Mucosa of rectum (tissue), 2 donors: Measurements from ENCODE around the gene HCAR1.

Source experiments
- H3K27ac ChIP-seq, 2 donors: one replicate each; pipeline ENCODE4 v1.7.0; 2013; ENCODE audit warnings: inconsistent platforms in 2 of 2, low read depth in 2 of 2, low read length in 2 of 2
- H3K27me3 ChIP-seq, 2 donors: one replicate each; pipeline ENCODE4 v1.7.0; 2013; ENCODE audit warnings: low read length in 2 of 2; ENCODE audit not compliant: control insufficient read depth in 2 of 2, insufficient read depth in 2 of 2
- H3K36me3 ChIP-seq, 2 donors: one replicate each; pipeline ENCODE4 v1.7.0; 2013; ENCODE audit warnings: low read length in 2 of 2; ENCODE audit not compliant: control insufficient read depth in 2 of 2, insufficient read depth in 2 of 2
- H3K4me1 ChIP-seq, 2 donors: one replicate each; pipeline ENCODE4 v1.7.0; 2013; ENCODE audit warnings: low read length in 2 of 2, mild to moderate bottlenecking in 1 of 2; ENCODE audit not compliant: control insufficient read depth in 2 of 2, insufficient read depth in 2 of 2
- H3K4me3 ChIP-seq, 2 donors: one replicate each; pipeline ENCODE4 v1.7.0; 2013; ENCODE audit warnings: low read length in 2 of 2
- H3K9ac ChIP-seq, 2 donors: one replicate each; pipeline ENCODE4 v1.7.0; 2013; ENCODE audit warnings: low read length in 2 of 2, low read depth in 1 of 2, mild to moderate bottlenecking in 1 of 2
- H3K9me3 ChIP-seq, 2 donors: one replicate each; pipeline ENCODE4 v1.7.0; 2013; ENCODE audit warnings: low read length in 2 of 2; ENCODE audit not compliant: control insufficient read depth in 2 of 2
- donor health status: healthy.
- donor health status: Normal muscosa, but diverticular disease.

HCAR1 gene

GRCh38 chr12:122743895-122744525 lies 13.4 kb upstream of the HCAR1 start:
- Histone ChIP-seq H3K9me3 (no peaks in the 10 kb centered on the region), H3K4me3 (no peak overlapping the region), H3K27ac (no peak overlapping the region), H3K4me1 (no peaks in the 10 kb centered on the region), H3K9ac (no peak overlapping the region), H3K27me3 (no peaks in the 10 kb centered on the region), H3K36me3 (no peaks in the 10 kb centered on the region)

DNA sequence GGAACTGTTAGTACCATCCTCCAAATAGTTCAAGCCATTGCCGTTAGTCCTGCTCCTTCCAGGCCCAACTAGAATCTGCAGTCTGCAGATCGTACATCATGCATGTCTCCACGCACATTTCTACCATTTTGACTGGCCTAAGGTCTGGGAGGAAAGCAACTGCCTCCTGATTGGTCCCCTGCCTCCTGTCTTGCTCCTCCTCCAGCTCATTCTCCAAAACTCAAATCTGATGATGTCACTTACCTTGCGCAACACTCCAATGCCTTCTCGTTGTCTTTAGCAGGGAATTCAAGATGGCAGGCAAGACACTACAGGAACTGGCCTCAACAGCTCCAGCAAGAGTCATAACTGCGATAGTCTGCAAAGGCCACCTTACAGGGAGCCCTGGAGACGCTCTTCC lies 9.7 kb upstream of the HCAR1 start:
- Histone ChIP-seq H3K36me3 (no peaks in the 10 kb centered on the region), H3K27ac (no peak overlapping the region), H3K27me3 (no peaks in the 10 kb centered on the region), H3K4me3 (no peak overlapping the region), H3K9me3 (no peaks in the 10 kb centered on the region), H3K9ac (no peak overlapping the region), H3K4me1 (no peaks in the 10 kb centered on the region)

DNA sequence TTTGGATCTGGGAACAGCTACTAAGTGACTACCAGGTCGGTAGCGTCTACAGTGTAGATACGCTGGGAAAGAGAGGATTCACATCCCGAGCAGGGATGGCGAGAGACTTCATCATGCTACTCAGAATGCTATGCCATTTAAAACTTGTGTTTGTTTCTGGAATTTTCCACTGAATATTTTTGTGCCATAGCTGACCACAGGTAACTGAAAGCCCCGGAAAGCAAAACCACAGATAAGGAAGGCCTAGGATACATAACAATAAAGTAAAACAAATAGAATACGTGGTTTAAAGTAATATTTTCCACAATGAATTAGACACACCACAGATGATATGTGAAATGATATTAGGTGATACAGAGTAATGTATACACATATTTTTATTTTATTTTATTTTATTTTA lies 7.9 kb upstream of the HCAR1 start:
- Histone ChIP-seq H3K9ac (no peak overlapping the region), H3K9me3 (no peaks in the 10 kb centered on the region), H3K4me3 (no peak overlapping the region), H3K27ac (no peak overlapping the region), H3K27me3 (no peaks in the 10 kb centered on the region), H3K36me3 (no peaks in the 10 kb centered on the region), H3K4me1 (no peaks in the 10 kb centered on the region)

DNA sequence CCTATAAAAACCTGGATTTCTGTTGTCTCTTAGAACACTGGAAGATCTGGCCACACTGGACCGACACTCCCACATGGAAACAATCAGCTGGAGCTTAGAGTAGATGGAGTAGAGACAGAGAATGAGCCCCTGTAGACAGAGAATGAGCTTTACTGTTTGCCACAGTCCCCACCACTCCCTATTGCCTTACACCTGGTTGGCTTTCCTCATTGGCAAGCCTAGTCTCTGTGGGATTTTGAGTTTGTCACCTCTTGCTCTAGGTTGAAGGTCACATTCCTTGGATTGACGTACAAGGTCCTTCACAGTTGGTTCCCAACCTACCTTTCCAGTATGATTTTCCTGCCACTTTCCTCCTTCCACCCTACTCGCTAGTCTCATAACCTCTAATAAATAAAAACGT lies 2.0 kb upstream of the HCAR1 start:
- Histone ChIP-seq H3K4me3 (no peak overlapping the region), H3K9me3 (no peaks in the 10 kb centered on the region), H3K9ac (no peak overlapping the region), H3K4me1 (peaks cover 0 to 3% of the 10 kb centered on the region in 2 donors), H3K36me3 (no peaks in the 10 kb centered on the region), H3K27ac (no peak overlapping the region), H3K27me3 (no peaks in the 10 kb centered on the region)

DNA sequence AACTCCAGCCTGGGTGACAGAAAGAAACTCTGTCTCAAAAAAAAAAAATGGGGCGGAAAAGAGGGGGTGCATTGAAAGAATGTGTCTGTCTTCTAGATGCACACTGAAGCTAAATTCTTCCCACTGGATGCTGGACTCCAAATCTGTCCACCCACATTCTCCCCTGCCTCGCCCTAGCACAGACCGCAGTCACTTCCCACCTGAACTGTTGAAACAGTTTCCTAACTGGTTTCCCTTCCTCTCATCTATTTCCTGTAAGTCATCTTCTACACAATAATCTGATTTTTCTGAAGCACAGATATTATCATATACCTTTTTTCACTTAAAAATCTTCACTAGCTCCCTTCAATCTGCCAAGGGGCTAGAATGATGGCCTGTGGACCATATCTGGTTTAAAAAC lies 1.5 kb upstream of the HCAR1 start:
- Histone ChIP-seq H3K27me3 (no peaks in the 10 kb centered on the region), H3K9me3 (no peaks in the 10 kb centered on the region), H3K9ac (no peak overlapping the region), H3K4me3 (no peak overlapping the region), H3K36me3 (no peaks in the 10 kb centered on the region), H3K4me1 (peaks cover 0 to 3% of the 10 kb centered on the region in 2 donors), H3K27ac (no peak overlapping the region)

GRCh38 chr12:122729583-122730214 lies 945 bp downstream of the HCAR1 start:
- Histone ChIP-seq H3K9ac (no peak overlapping the region), H3K9me3 (no peaks in the 10 kb centered on the region), H3K4me3 (no peak overlapping the region), H3K36me3 (no peaks in the 10 kb centered on the region), H3K27ac (no peak overlapping the region), H3K27me3 (no peaks in the 10 kb centered on the region), H3K4me1 (peaks cover 0 to 3% of the 10 kb centered on the region in 2 donors)

- Histone ChIP-seq H3K9me3 (no peaks in the 10 kb centered on the region), H3K36me3 (no peaks in the 10 kb centered on the region), H3K27ac (no peak overlapping the region), H3K4me3 (no peak overlapping the region), H3K27me3 (no peaks in the 10 kb centered on the region), H3K9ac (no peak overlapping the region), H3K4me1 (peaks cover 0 to 3% of the 10 kb centered on the region in 2 donors)
Measured at GRCh38 chr12:122726080-122726558, 4.5 kb downstream of the HCAR1 start.

GRCh38 chr12:122725452-122726079 lies 5.1 kb downstream of the HCAR1 start:
- Histone ChIP-seq H3K9me3 (no peaks in the 10 kb centered on the region), H3K27me3 (no peaks in the 10 kb centered on the region), H3K36me3 (no peaks in the 10 kb centered on the region), H3K27ac (no peak overlapping the region), H3K4me3 (no peak overlapping the region), H3K4me1 (peaks cover 0 to 3% of the 10 kb centered on the region in 2 donors), H3K9ac (no peak overlapping the region)

DNA sequence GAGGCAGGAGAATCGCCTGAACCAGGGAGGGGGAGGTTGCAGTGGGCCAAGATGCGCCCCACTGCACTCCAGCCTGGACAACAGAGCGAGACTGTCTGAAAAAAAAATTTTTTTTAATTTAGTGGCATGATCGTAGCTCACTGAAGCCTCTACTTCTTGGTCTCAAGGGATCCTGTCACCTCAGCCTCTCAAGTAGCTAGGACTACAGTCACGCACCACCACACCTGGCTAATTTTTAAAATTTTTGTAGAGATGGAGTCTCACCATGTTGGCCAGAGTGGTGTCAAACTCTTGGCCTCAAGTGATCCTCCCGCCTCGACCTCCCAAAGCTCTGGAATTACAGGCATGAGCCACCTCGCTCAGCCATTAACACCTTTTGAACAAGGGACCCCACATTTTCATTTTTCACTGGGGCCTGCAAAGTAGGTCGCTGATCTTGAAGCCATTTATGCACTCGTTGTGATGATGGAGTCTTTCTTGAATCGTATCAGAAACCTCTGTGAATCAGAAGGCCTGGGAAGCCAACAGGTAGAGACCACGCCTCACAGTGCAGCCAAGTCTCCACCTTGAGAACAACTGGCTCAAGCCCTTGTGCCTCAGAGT lies 5.9 kb downstream of the HCAR1 start:
- no peak overlapping the region for H3K9ac ChIP-seq
- H3K36me3 ChIP-seq = no peaks in the 10 kb centered on the region
- H3K4me1 ChIP-seq = no peaks in the 10 kb centered on the region
- no peak overlapping the region for H3K4me3 ChIP-seq
- no peaks in the 10 kb centered on the region for H3K9me3 ChIP-seq
- no peaks in the 10 kb centered on the region for H3K27me3 ChIP-seq
- H3K27ac ChIP-seq = no peak overlapping the region

DNA sequence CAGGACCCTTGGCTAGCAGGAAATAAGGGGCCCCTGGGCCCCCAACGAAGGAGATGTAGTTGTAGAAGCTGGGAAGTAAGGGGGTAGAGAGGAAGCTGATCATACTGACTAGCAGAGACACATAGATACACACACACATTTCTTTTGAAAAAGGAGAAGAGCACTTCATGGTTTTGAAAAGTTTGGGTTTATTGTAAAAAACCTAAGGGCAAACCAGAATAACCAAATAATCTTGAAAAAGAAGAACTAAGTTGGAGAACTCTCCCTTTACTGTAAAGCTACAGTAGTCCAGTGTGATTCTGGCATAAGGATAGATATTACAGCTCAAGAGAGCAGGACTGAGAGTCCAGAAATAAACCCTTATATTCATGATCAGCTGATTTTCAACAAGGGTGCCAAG lies 8.3 kb downstream of the HCAR1 start:
- Histone ChIP-seq H3K27ac (no peak overlapping the region), H3K4me1 (no peaks in the 10 kb centered on the region)

More for the DNA sequence above, 8.3 kb downstream of the HCAR1 start:
- Histone ChIP-seq H3K9me3 (no peaks in the 10 kb centered on the region), H3K9ac (no peak overlapping the region), H3K36me3 (no peaks in the 10 kb centered on the region), H3K4me3 (no peak overlapping the region), H3K27me3 (no peaks in the 10 kb centered on the region)
